SHP77 (cell line): ENCODE measurements around the gene MANF.

Experiments
- DNase-seq, 2 experiments: peaks; one replicate each; lab custom pipeline; 2025; lab: John Stamatoyannopoulos, UW

The MANF gene

GRCh38 chr3:51434746-51435327, 49.7 kb downstream of the MANF start:
- peak; percentile 28 to 56 for DNase-seq

GRCh38 chr3:51436998-51437639, 52.0 kb downstream of the MANF start:
- no peak for DNase-seq
